SK-N-DZ (cell line): ENCODE measurements around the gene DUOX1.
"Not testable (repeated sequence)": the region's sequence is repeated elsewhere in the genome, so short reads cannot be mapped to it uniquely, and the experiment has no call there.

ENCODE experiments used
- DNase-seq: peaks from one replicate; pipeline ENCODE4 v3.0.0-alpha.2; 2015; ENCODE audit warnings: low spot score

The DUOX1 gene

GRCh38 chr15:45121706-45122417, 7.9 kb upstream of the DUOX1 start:
- no peak for DNase-seq

GRCh38 chr15:45122719-45123118, 7.1 kb upstream of the DUOX1 start:
- DNase-seq: no peak

DNA sequence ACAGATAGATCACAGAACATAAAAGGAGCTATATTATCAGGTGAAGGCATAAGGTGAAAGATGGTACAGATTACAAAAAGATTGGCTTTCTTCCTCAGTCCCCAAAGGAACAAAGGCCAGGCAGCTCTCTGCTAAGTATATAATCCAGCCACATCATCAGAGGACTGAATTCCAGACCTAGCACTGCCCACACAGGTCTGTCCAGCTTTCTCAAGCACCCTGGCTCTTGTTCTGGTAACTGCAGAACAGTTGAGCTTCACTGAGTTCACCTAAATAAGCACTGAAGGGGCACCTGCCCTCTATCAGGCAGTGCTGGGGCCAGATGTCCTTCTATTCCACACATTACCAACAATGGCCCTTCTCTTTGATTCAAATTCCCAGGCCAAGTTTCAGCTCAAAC, 6.4 kb upstream of the DUOX1 start:
- no peak for DNase-seq

- DNase-seq: no peak
Observed at GRCh38 chr15:45126535-45127158, 3.1 kb upstream of the DUOX1 start.

DNA sequence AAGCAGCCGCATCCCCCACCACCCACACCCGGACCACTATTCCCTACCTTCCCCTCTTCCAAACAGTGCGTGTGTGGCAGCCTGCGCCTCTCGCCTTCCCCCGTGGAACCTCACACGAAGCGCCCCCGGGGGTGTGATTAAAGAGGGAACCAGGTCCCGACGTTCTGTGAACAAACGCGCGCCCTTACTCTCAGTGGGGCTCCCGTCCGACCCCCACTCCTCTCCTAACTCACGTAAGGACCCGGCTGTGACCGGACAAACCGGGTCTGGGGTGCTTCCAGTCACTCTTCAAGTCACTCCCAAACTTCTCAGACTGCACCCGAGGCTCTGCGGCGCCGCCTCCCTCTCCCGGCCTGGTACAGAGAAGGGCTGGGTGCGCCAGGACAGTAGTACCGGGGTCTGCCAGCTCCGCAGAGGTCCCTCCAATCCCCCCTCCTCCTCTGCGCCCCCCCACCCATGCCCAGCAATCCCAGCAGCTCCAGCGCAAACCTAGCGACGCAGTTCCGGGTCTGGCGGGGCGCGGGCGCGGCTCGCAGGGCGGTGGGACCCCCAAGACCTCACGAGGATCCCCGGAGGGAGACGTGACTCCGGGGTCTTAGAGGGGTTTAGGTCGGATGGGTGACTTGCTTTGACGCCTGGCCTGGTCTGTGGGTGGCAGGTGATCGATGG, 689 bp upstream of the DUOX1 start:
- DNase-seq: no peak

DNA sequence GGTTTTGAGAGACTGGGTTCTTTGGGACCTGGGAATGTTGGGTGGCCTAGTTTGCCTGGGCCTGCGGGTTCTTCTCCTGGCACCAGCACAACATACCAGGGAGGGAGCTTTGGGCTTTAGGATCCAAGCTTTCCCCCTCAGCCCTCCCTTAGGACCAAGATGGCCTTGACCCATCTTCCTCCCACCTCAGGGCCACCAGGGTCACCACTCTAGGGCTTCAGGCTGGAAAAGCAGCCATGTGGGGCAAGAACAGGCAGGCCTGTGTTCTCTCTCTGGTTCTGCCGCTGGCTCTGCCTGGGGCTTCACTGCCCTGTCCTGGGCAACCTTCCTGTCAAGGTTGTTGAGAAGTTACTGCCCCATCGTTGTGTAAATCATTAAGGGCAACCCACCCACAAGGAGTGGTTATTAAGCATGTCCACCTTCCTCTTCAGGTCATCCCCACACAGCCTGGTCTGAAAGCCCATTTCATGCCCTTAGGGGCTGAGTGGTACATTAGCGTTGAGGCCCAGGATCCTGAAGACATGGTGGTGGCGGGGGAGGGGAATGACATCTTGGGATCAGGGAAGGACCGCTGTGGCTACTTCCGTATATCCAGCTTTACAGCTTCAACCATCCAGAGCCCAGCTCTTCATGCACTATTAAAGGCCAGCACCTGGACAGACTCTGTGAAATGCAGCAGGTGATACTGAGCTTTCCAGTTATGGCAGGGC, 652 bp downstream of the DUOX1 start:
- no peak for DNase-seq

DNA sequence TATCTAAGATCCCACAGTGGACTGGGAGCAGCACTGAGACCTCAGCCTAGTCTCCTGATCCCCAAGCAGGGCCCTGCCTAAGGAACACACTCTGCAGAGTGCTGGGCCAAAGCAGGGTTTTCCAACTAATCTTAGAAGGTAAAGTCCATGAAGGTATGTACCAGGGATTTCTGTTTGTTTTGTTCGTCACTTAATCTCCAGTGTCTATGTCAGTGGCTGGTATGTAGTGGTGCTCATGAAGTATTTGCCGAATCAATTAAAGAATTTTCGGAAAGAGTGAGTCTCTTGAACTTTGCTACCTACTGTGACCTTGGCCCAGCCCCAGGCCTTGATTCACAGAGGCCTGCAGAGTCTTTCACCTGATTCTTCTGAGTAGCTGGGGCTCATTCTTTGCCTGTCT, 1.7 kb downstream of the DUOX1 start:
- DNase-seq: no peak

DNA sequence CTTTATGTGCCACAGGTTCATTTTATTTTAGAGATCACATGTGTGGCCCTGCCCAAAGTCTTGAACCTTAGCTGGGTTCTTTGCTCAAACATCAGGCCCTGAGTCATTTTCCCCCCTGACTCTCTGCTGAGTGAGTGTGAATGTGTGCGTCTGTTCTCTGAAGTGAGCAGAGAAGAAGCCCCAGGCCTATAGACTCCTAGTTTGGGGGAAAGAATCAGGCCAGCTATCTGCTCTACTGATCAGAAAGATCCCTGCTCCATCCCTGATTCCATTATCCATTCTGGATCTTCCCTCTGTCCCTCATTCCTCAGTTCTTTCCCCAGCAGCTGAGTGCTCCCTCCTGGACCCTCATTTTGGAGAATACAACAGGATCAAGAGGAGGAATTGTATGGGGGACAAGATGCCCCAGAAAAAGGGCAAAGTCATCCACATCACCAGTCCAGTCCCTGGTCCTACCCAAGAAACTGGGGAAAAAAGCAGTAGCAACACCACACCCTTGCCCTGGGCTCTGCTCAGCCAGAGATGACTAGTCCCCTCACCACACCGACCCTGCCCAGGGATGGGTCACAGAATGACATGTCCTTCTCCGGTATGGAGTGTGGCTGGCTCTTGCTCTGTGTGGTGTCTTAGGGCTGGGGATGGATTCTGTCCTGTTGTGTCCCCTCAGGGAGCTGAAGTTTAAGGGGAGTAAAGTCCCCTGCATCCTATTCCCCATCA, 3.2 kb downstream of the DUOX1 start:
- no peak for DNase-seq

DNA sequence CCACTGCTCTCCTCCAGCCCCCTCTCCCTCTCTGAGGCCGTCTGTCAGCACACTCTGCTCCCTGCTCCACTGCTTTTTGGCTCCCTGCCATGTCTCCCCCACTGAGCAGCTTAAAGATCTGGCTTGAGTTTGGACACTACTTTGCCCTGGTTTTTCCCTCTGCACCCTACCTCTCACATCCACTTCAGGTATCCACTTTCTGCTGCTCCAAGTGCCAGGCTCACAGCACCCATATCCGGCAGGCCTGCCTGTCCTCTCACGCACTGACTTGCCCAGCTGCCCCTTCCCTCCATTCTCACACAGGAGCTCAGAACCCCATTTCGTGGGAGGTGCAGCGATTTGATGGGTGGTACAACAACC, 3.7 kb downstream of the DUOX1 start:
- no peak for DNase-seq

GRCh38 chr15:45134046-45134445, 4.3 kb downstream of the DUOX1 start:
- no peak for DNase-seq

DNA sequence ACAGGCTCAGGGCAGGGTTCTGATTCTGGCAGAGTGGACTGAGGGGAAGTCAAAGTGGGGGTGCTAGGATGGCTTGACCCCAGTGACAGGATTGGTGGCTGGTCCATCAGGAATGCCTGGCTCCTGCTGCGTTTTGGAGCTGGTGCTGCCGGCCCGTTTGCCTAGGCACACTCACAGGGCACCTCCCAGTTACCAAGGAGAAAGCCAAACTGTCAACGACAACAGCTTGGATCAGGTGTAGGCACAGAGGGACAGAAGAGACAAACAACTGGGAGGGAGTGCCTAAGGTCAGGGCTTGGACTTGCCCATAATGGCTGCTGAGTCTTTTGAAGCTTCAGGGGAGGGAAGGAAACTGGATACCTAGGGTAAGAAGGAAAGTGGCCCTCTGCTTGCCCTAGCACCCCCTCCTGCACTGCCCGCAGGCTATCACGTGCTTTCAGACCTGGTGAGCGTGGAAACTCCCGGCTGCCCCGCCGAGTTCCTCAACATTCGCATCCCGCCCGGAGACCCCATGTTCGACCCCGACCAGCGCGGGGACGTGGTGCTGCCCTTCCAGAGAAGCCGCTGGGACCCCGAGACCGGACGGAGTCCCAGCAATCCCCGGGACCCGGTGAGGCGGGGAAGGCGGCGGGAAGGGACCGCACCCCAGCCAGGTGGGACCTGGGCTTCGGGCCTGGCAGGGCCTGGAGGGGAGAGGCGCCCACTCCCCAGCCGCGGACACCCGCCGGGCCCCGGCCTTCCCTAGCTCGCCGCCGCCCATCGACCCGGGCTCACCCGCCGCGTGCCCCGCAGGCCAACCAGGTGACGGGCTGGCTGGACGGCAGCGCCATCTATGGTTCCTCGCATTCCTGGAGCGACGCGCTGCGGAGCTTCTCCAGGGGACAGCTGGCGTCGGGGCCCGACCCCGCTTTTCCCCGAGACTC, 5.1 kb downstream of the DUOX1 start:
- no peak for DNase-seq

GRCh38 chr15:45135705-45136377, 6.0 kb downstream of the DUOX1 start:
- DNase-seq: not testable (repeated sequence)

GRCh38 chr15:45136378-45136764, 6.6 kb downstream of the DUOX1 start:
- DNase-seq: no peak

DNA sequence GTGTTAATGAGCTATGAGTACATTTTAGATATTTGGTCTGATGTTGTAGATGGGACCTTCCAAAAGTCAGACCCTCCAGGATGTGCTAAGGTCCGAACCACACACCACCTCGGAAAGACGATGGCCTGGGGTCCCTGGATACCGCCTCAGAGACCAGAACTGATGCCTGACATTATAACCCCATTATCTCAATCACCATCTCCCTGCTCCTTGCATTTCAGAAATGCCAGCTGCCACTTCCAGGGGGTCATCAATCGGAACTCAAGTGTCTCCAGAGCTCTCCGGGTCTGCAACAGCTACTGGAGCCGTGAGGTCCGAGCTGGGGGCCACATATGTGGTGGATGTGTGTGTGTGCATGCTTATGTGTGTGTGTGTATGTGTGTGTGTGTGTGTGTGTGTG, 7.9 kb downstream of the DUOX1 start:
- no peak for DNase-seq

DNA sequence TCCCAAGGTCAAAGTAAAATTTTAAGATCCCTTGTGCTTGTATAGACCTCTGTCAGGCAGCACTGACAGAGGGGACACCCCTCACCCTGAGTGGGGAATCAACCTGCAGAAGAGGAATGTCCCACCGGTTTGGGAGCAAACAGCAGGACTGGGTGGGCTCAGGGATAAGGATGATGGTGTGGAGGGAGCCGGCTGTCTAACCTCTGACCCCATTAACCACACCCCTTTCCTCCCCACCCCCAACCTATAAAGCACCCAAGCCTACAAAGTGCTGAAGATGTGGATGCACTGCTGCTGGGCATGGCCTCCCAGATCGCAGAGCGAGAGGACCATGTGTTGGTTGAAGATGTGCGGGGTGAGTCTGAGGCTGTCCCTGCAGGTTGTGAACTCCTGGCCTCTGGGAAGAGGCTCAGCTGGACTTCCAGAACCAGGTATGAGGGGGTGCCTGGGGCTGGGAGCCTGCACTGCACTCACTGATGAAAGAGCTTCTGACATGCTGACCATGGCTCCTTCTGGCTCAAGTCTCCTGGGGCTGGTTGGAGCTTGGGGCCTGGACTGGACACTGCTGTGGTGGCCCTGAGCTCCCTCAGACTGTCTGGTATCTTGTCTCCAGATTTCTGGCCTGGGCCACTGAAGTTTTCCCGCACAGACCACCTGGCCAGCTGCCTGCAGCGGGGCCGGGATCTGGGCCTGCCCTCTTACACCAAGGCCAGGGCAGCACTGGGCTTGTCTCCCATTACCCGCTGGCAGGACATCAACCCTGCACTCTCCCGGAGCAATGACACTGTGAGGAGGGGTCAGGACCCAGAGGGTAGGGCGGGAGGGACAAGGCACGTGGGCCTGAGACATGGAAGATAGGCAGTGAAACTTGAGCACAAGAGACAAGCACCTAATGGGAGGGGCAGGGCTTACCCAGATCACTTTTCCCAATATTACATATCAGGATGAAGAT, 9.3 kb downstream of the DUOX1 start:
- DNase-seq: no peak

GRCh38 chr15:45139770-45140169, 10.0 kb downstream of the DUOX1 start:
- DNase-seq: no peak

DNA sequence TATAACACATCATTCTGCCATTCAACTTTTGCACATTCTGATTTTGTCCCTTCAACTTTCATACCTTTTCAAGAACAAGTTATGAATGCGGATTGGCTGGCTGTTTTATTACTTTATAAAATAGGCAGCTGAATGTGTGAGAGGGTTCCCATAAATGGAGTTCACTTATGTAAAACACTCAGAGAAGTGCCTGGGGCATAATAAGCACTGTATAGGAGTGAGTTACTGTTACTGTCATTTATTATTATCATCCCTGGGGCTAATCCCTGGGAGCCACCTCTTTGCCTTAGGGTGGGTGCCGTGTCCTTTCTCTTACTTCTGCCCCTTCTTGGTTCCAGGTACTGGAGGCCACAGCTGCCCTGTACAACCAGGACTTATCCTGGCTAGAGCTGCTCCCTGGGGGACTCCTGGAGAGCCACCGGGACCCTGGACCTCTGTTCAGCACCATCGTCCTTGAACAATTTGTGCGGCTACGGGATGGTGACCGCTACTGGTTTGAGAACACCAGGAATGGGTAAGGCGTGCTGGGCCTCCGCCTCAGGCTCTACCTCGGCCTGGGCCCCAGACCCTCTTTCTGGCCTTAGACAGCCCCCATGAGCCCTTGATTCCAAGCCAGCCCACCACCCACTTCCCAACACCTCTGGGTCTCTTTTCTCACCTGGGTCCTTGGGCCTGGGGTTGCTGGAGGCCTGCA, 10.9 kb downstream of the DUOX1 start:
- DNase-seq: no peak

DNA sequence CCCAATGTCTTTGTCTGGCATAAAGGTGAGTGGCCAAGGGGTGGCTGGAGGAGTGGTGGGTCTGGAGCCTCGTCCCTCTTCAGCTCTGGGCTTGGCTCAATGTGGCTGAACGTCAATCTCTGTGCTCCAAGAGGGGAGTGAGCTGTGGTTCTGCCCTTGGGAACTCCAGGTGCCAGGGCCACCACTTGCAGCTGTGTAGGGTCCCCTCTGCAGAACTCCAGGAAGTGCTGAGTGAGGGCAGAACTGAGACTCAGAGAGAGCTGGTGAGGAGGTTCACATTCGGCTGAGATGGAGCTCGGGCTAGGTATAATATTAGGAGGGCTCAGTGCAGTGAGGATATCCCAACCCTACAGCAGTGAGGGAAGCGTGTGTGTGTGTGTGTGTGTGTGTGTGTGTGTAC, 11.6 kb downstream of the DUOX1 start:
- no peak for DNase-seq
